ENCODE data around the gene ECEL1. TPM values are rescaled to one million over a fixed set of nuclear protein-coding genes. Genes with fewer than 3 reads are reported as not detected.

ECEL1 gene
- total RNA-seq, 1 donor from 2014 or later: 0.50 TPM

GRCh38 chr2:232518844-232519243 is 31.2 kb upstream of the ECEL1 start:
- intact Hi-C loops (cut with micrococcal nuclease): no loop called here
- no peak for DNase-seq (ENCODE audit: low spot score)
- Mint-ChIP-seq H3K9me3 (no peaks in the 10 kb centered on the region), H3K4me3 (ENCODE audit: low read depth) (no peak overlapping the region), H3K27me3 (ENCODE audit: low read depth) (peaks cover 24% of the 10 kb centered on the region), H3K4me1 (ENCODE audit: low read depth) (peaks cover 2% of the 10 kb centered on the region), H3K27ac (no peak overlapping the region), H3K36me3 (ENCODE audit: low read depth) (no peaks in the 10 kb centered on the region)

- no peak overlapping the region for H3K4me3 Mint-ChIP-seq (ENCODE audit: low read depth)
- H3K4me1 Mint-ChIP-seq (ENCODE audit: low read depth): peaks cover 2% of the 10 kb centered on the region
- no peak overlapping the region for H3K27ac Mint-ChIP-seq
- H3K27me3 Mint-ChIP-seq (ENCODE audit: low read depth): peaks cover 16% of the 10 kb centered on the region
- DNase-seq (ENCODE audit: low spot score): no peak
- intact Hi-C loops (cut with micrococcal nuclease): no loop called here
- H3K36me3 Mint-ChIP-seq (ENCODE audit: low read depth): no peaks in the 10 kb centered on the region
- H3K9me3 Mint-ChIP-seq: no peaks in the 10 kb centered on the region
These were observed 28.9 kb upstream of the ECEL1 start for GRCh38 chr2:232516551-232516950.

GRCh38 chr2:232515639-232516038 is 28.0 kb upstream of the ECEL1 start:
- no peaks in the 10 kb centered on the region for H3K9me3 Mint-ChIP-seq

GRCh38 chr2:232513353-232513752 is 25.7 kb upstream of the ECEL1 start:
- peaks cover 16% of the 10 kb centered on the region for H3K27me3 Mint-ChIP-seq (ENCODE audit: low read depth)
- no peak overlapping the region for H3K4me3 Mint-ChIP-seq (ENCODE audit: low read depth)
- intact Hi-C loops (cut with micrococcal nuclease): no loop called here
- H3K36me3 Mint-ChIP-seq (ENCODE audit: low read depth): no peaks in the 10 kb centered on the region
- DNase-seq (ENCODE audit: low spot score): no peak
- no peak overlapping the region for H3K27ac Mint-ChIP-seq
- H3K4me1 Mint-ChIP-seq (ENCODE audit: low read depth): no peaks in the 10 kb centered on the region
- no peaks in the 10 kb centered on the region for H3K9me3 Mint-ChIP-seq

More at GRCh38 chr2:232515639-232516038, 28.0 kb upstream of the ECEL1 start:
- intact Hi-C loops (cut with micrococcal nuclease): no loop called here
- no peak overlapping the region for H3K4me3 Mint-ChIP-seq (ENCODE audit: low read depth)
- no peak for DNase-seq (ENCODE audit: low spot score)
- no peaks in the 10 kb centered on the region for H3K36me3 Mint-ChIP-seq (ENCODE audit: low read depth)
- no peak overlapping the region for H3K27ac Mint-ChIP-seq
- H3K27me3 Mint-ChIP-seq (ENCODE audit: low read depth): peaks cover 13% of the 10 kb centered on the region
- H3K4me1 Mint-ChIP-seq (ENCODE audit: low read depth): no peaks in the 10 kb centered on the region

GRCh38 chr2:232512602-232513001 is 25.0 kb upstream of the ECEL1 start:
- H3K4me1 Mint-ChIP-seq (ENCODE audit: low read depth): no peaks in the 10 kb centered on the region
- intact Hi-C loops (cut with micrococcal nuclease): no loop called here
- no peak overlapping the region for H3K4me3 Mint-ChIP-seq (ENCODE audit: low read depth)
- H3K9me3 Mint-ChIP-seq: no peaks in the 10 kb centered on the region
- H3K27ac Mint-ChIP-seq: no peak overlapping the region
- DNase-seq (ENCODE audit: low spot score): no peak
- H3K36me3 Mint-ChIP-seq (ENCODE audit: low read depth): no peaks in the 10 kb centered on the region
- peaks cover 16% of the 10 kb centered on the region for H3K27me3 Mint-ChIP-seq (ENCODE audit: low read depth)

- intact Hi-C loops (cut with micrococcal nuclease): no loop called here
- H3K4me1 Mint-ChIP-seq (ENCODE audit: low read depth): no peaks in the 10 kb centered on the region
- H3K9me3 Mint-ChIP-seq: no peaks in the 10 kb centered on the region
- no peak for DNase-seq (ENCODE audit: low spot score)
- H3K36me3 Mint-ChIP-seq (ENCODE audit: low read depth): no peaks in the 10 kb centered on the region
- H3K27me3 Mint-ChIP-seq (ENCODE audit: low read depth): peaks cover 15% of the 10 kb centered on the region
- no peak overlapping the region for H3K27ac Mint-ChIP-seq
- no peak overlapping the region for H3K4me3 Mint-ChIP-seq (ENCODE audit: low read depth)
These were observed 23.8 kb upstream of the ECEL1 start for GRCh38 chr2:232511336-232511890.

GRCh38 chr2:232508251-232508650 is 20.6 kb upstream of the ECEL1 start:
- H3K27me3 Mint-ChIP-seq (ENCODE audit: low read depth): peaks cover 28% of the 10 kb centered on the region
- H3K4me1 Mint-ChIP-seq (ENCODE audit: low read depth): peaks cover 8% of the 10 kb centered on the region
- intact Hi-C loops (cut with micrococcal nuclease): no loop called here
- no peak for DNase-seq (ENCODE audit: low spot score)
- H3K36me3 Mint-ChIP-seq (ENCODE audit: low read depth): no peaks in the 10 kb centered on the region
- H3K4me3 Mint-ChIP-seq (ENCODE audit: low read depth): no peak overlapping the region
- H3K9me3 Mint-ChIP-seq: no peaks in the 10 kb centered on the region
- H3K27ac Mint-ChIP-seq: no peak overlapping the region

GRCh38 chr2:232506709-232507108 is 19.1 kb upstream of the ECEL1 start:
- no peak overlapping the region for H3K27ac Mint-ChIP-seq
- H3K4me1 Mint-ChIP-seq (ENCODE audit: low read depth): peaks cover 13% of the 10 kb centered on the region
- peaks cover 33% of the 10 kb centered on the region for H3K27me3 Mint-ChIP-seq (ENCODE audit: low read depth)
- DNase-seq (ENCODE audit: low spot score): no peak
- no peaks in the 10 kb centered on the region for H3K9me3 Mint-ChIP-seq
- no peak overlapping the region for H3K4me3 Mint-ChIP-seq (ENCODE audit: low read depth)
- no peaks in the 10 kb centered on the region for H3K36me3 Mint-ChIP-seq (ENCODE audit: low read depth)
- intact Hi-C loops (cut with micrococcal nuclease): no loop called here

GRCh38 chr2:232505856-232506255 is 18.2 kb upstream of the ECEL1 start:
- no peak for DNase-seq (ENCODE audit: low spot score)
- intact Hi-C loops (cut with micrococcal nuclease): no loop called here
- Mint-ChIP-seq H3K4me3 (ENCODE audit: low read depth) (no peak overlapping the region), H3K9me3 (no peaks in the 10 kb centered on the region), H3K36me3 (ENCODE audit: low read depth) (no peaks in the 10 kb centered on the region), H3K27me3 (ENCODE audit: low read depth) (peaks cover 33% of the 10 kb centered on the region), H3K4me1 (ENCODE audit: low read depth) (peaks cover 13% of the 10 kb centered on the region), H3K27ac (no peak overlapping the region)

- H3K9me3 Mint-ChIP-seq: no peaks in the 10 kb centered on the region
- no peak overlapping the region for H3K4me3 Mint-ChIP-seq (ENCODE audit: low read depth)
- peaks cover 13% of the 10 kb centered on the region for H3K4me1 Mint-ChIP-seq (ENCODE audit: low read depth)
- intact Hi-C loops (cut with micrococcal nuclease): no loop called here
- H3K36me3 Mint-ChIP-seq (ENCODE audit: low read depth): no peaks in the 10 kb centered on the region
- peaks cover 32% of the 10 kb centered on the region for H3K27me3 Mint-ChIP-seq (ENCODE audit: low read depth)
- no peak overlapping the region for H3K27ac Mint-ChIP-seq
- DNase-seq (ENCODE audit: low spot score): no peak
These were observed 16.8 kb upstream of the ECEL1 start for GRCh38 chr2:232504438-232504837.

GRCh38 chr2:232503809-232504323 is 16.2 kb upstream of the ECEL1 start:
- H3K36me3 Mint-ChIP-seq (ENCODE audit: low read depth): no peaks in the 10 kb centered on the region
- H3K27me3 Mint-ChIP-seq (ENCODE audit: low read depth): peaks cover 30% of the 10 kb centered on the region
- H3K4me3 Mint-ChIP-seq (ENCODE audit: low read depth): peak overlapping the region; percentile 41
- peaks cover 13% of the 10 kb centered on the region for H3K4me1 Mint-ChIP-seq (ENCODE audit: low read depth)
- DNase-seq (ENCODE audit: low spot score): no peak
- intact Hi-C loops (cut with micrococcal nuclease): no loop called here
- no peak overlapping the region for H3K27ac Mint-ChIP-seq
- H3K9me3 Mint-ChIP-seq: no peaks in the 10 kb centered on the region

- intact Hi-C loops (cut with micrococcal nuclease): no loop called here
These were observed 15.5 kb upstream of the ECEL1 start for GRCh38 chr2:232502911-232503808.

GRCh38 chr2:232502511-232502910 is 14.9 kb upstream of the ECEL1 start:
- Mint-ChIP-seq H3K9me3 (no peaks in the 10 kb centered on the region), H3K4me1 (ENCODE audit: low read depth) (peaks cover 13% of the 10 kb centered on the region), H3K4me3 (ENCODE audit: low read depth) (peak overlapping the region; percentile 57), H3K36me3 (ENCODE audit: low read depth) (no peaks in the 10 kb centered on the region), H3K27ac (peak overlapping the region; percentile 72), H3K27me3 (ENCODE audit: low read depth) (peaks cover 30% of the 10 kb centered on the region)
- no peak for DNase-seq (ENCODE audit: low spot score)
- intact Hi-C loops (cut with micrococcal nuclease): no loop called here

More at GRCh38 chr2:232502911-232503808, 15.5 kb upstream of the ECEL1 start:
- Mint-ChIP-seq H3K9me3 (no peaks in the 10 kb centered on the region), H3K4me3 (ENCODE audit: low read depth) (peak overlapping the region; percentile 41), H3K36me3 (ENCODE audit: low read depth) (no peaks in the 10 kb centered on the region), H3K4me1 (ENCODE audit: low read depth) (peaks cover 13% of the 10 kb centered on the region), H3K27ac (no peak overlapping the region), H3K27me3 (ENCODE audit: low read depth) (peaks cover 30% of the 10 kb centered on the region)
- DNase-seq (ENCODE audit: low spot score): no peak
